HG03175 (cell line): ENCODE data around the gene OAF.
A peak's percentile ranks its signal among the peaks of the same experiment; 100 is the strongest.

ENCODE experiments used
- ATAC-seq: cut with Tn5 transposase; IDR thresholded peaks from one replicate; pipeline ENCODE4 v1.9.1; 2021; ENCODE audit warnings: mild to moderate bottlenecking, moderate library complexity; ENCODE audit not compliant: unreplicated experiment

Gene OAF

DNA sequence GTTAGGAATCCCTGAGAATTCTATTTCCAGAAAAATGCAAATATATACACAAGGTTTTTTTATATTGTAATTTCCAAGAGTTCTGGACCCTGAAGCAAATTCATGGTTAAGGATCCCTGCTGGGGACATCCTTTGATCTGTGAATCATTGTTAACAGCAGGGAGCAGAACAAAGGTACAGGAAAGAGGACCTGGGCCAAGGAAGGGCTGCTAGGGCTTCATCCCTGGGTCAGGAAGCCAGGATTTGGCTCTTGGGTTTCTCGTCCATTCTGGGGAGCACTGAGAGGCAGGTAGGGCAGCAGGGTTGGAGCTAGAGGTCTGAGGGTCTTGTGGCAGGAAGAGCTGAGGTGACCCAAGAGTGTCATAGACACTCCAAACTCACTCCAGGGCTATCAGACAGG is 10.2 kb upstream of the OAF start:
- ATAC-seq, result no peak

DNA sequence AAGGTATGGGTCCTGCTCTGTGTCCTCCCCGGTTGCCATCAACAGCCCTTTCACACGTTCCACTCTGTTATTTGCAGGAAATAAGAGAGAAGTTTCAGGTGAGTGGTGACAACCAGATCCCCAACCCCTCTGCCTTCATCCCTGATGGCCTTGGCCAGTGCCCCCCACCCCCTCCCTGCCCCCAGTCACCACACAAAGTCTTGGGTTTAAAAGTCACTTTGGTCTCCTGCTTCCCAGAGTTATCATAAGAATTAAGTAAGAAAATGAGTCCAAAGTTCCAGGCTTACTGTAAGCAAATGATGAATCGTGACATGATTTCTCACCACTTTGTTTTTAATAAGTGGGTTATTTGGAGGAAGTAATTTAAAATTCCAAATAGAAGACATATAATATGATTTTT is 9.2 kb upstream of the OAF start:
- no peak for ATAC-seq

DNA sequence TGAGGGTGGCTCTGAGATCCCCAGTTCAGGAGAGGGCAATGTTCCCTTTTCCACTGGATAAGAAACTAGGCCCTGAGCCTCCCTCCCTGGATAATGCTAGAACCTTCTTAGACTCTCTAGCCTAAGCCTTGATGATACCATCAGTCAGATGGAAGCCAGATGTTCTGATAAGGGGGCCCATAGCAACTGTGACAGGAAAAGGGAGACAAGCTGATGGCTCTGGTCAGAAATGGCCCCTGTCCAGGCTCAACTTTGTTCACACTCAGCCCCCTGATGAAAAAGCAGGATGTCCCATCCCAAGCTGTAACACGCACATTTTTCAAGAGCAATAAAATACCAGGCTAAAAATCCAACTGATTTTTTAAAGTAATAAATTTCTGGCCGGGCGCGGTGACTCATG is 7.2 kb upstream of the OAF start:
- no peak for ATAC-seq

DNA sequence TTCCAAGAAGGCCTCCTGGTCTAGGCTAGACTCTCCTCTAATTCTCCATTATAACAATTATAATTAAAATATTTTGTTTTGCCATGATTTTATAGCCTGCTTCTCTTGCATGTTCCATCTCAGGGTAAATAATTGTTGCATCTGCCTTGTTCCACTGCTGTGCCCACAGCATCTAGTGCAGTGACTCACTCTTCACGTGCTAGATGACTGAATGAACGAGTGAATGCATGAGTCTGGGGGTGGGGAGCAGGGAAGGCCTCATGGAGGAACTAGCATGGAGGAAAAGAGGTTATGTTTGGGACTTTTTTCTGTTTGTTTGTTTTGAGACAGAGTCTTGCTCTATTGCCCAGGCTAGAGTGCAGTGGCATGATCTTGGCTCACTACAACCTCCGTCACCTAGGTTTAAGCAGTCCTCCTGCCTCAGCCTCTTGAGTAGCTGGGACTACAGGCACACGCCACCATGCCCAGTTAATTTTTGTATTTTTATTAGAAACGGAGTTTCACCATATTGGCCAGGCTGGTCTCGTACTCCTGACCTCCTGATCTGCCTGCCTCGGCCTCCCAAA is 5.2 kb upstream of the OAF start:
- ATAC-seq, result no peak

DNA sequence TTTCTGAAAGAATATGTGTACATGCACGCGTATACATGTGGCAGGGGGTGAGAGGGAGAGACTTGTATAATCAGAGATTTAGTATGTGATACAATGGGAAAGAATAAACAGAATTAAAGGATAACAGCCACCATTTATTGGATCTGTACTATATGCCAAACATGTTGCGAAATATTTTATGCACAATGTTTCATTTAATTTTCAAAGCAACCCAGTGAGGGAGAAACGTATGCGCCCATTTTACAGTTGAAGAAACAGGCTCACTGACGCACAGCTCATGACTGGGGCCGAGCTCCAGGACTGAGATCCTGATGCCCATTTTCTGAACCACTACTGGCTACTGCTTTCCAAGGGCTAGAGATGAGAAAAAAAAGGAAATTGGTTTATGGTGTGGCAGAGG is 3.3 kb upstream of the OAF start:
- ATAC-seq, result no peak

DNA sequence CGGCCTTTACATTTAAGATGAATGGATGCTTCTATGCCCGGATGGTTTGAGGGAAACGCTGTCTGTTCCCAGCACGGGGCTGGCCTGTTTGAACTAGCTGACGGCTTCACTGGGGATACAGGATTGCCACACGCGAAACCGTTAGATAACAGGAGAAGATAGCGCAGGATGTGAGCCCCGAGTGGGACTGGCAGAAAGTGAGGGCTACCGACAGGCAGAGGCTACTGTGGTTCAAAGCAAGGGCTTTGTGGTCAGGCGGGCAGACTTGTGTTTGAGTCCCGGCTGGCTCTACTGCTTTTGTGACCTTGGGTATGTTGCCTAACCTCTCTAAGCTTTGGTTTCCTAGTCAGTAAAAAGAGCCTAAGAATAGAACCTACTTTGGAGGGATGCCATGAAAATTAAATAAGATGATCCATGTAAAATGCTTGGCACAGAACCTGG is 2.8 kb upstream of the OAF start:
- no peak for ATAC-seq

DNA sequence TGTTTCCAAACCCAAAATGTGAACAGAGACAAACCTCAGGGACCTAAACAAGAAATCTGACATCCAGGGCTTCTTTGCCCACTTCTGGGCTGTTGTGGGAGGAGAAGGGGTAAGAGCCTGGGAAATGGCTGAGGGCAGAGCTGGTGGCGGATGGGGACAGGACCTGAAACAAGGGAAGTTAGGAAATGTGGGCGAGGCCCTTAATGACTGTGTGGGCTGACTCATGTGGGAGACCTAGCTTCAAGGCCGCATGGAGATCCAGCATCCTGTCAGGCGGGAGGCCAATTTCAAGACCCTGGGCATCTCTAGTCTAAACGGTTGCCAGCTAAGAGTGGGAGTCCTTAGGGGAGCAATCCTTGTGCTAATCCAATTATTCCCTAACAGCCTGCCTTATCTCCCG is 2.1 kb upstream of the OAF start:
- ATAC-seq, result no peak

DNA sequence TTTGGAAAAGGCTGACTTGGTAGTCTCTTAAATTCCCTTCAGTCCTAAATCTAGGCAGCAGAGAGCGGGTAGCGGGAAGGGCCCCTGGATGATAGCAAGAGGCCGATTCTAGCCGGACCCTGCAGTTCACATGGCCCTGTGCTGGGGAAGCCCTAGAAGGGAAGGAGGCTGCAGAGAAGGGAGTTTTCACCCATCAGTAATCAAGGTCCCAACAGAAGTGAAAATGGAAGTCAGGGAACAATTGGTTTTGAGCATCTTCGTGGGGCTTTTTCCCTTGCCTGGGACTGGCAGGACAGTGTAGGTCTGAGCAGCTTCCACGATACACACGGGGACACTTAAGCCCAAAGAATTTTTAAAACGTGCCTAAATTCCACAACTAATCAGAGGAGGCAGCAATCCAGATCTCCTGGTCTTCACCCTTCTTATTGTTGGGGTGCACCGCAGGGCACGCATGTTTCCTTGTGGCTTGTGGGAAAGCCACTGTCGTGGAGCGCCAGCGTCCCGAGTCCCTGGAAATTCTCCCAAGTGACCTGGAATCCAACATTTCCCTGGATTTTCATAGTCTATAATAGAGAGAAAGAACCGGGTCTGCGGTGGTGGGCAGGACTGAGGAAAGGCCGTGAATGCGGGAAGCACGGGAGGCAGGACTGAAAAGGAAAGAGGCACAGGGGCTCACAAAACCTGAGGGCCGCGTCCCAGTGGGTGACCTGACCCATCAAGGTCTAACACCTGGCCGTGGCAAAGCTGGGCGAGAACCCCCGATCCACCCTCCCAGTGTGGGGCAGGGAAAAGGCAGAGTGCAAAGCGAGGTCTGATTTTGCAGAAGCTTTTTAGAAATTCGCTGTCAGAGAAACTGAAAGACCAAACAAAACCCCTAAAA is 846 bp upstream of the OAF start:
- ATAC-seq, result no peak

DNA sequence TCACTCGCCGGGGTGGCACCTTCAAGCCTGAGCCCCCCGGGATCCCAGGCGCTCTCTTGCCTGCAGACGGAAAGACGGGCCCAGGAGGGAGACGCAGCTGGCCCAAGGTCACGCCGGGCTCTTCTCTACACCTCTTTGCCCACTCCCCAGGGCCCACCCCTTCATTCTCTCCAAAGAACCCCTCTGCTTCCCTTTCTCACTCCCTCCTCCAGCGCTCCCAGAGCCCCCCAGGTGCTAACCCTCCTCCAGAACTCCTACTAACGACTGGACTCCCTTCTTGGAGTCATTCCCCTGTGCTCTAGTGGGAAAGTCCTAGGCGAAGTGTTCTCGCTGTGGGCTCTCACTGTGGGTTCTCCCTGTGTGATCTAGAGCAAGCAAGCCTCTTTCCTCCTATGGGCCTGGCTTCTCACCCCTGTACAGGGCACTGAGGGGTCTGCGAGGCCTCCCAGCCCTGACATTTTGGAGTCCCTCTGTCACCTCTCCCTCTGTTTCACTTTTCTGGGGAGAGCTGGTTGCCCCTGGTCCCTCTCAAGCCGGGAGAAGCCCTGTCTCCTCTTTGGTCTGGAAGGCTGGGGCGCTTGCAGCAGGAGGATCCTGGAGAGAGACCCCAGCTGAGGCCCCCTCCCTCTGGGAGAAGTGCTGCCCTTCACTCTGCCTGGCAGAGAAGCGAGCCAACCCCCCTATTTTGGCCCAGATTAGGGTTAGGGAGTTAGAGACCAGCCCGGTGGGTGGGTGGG is 858 bp downstream of the OAF start:
- peak; percentile 5 for ATAC-seq

DNA sequence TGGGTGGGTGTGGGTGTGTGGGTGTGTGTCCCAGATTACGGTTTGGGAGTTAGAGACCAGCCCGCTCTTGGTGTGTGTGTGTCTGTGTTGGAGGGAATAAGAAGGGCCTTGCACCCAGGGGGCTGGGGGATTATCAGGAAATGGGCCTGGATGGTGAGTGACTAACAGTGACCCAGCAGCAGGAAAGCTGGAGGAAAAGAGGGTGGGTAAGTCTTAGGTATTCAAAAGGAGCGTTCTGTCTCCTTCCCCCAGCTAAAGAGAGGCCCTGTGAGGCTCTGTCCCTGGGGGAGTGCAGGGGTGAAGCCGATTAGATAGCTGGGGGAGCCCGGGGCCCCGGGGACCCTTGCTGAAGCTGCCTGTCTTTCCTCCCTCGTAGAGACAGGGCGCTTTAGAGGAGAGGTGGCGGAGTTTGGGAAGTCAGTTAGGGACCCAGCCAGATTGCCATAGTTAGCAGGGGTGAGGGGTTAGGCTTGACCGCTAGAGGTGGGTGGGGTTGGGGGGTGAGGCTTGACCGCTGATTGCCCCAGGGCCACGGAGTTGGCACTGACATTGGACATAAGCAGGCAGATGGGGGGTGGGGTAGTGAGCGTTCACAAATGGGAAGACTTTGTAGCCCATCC is 1.5 kb downstream of the OAF start:
- no peak for ATAC-seq

DNA sequence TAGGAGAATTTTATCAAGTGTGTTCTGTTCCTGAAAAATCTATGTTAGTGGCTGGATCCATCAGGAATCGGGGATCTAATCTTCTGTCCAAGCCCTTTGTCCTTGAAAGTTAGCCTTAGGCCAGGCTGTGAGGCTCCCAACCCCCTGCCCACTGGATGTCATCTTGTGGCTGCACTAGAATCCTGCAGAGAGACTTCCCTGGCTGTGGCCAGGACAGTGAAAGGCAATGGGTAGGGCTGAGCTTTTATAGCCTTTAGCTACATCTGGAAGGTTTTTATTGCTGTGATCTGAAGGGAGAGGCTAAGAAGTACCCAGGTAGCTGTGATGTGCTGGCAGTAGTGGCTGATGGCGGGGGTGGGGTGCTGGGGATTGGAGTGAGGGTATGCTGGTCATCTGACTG is 2.1 kb downstream of the OAF start:
- no peak for ATAC-seq

DNA sequence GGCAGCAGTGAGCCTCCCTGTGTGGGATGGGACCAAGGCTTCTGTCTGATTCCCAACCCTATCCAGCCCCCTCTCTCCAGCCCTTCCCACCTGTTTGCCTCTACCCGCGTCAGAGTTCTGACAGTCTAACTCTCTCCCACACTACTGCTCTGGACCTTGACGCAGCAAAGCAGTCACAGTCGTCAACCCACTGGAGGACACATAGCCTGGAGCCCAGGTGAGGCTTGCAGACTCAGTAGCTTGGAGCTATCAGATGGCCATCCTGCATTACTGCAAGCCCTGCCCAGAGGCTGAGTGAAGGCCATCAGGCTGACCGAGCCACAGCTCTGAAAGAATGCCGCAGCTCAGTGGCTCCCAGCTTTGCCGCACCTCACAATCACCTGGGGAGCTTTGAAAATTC is 3.7 kb downstream of the OAF start:
- ATAC-seq, result no peak

DNA sequence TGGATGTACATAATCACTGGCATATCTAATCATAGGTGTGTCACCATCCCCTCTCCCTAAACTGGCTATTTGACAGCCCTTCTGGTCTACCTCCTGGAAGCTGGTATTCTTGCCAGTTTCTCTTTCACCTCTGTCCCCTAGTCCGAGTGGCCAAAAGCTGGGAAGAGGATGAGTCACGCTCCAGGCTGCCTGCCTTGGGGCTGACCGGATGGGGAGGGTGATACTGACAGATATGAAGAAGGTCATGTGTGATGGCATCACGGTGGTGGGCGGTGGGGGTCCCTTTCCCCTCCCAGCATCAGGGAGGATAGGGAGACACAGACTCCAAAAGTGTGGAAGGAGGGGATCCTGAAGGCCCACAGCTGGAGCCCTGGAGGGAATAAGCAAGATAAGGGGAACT is 4.8 kb downstream of the OAF start:
- ATAC-seq, result no peak

DNA sequence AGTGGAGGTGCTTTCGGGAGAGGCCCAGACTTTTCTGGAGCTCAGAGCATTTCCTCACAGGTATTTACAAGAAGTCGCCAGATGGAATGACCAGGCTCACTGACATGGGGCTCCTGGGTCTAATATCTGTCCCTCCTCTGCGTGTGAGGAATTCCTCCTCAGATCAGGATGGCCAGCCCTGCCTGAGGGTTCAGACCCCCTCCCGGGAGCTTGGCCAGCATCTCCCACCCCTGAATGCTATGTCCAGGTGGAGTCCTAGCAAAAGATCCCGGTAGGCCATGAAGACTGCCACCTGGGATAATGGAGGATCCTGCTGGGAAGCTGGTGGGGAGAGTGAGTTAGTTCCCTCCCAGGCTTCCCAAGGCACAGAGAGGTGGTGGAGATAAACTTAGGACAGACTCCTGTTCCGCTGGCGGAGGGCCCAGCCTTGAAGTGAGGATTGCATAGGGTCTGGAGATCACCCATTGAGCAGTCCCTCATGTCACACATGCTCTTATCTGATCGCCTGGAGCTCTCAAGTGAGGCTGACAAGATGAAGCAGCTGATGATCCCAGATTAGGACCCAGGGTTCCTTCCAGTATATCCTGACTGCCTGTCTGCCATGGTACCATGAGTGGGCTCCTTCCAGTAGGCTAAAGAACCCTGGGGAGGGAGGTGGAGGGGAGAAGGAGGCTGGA is 5.7 kb downstream of the OAF start:
- no peak for ATAC-seq

DNA sequence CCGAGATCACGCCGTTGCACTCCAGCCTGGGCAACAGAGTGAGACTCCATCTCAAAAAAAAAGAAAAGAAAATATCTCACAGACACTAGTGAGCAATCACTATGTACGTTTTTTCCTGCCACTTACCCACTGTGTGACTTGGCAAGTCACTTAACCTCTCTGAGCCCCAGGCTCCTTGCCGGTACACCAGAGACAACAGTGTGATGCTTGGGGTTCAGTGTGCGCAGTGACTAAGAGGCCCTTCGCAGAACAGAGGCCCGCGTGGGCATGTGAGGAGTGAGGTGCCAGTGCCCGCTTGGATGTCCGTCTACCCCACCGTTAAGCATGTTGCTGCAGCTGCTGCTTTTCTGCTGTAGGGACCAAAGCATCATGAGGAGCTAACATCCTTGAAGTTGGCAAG is 6.7 kb downstream of the OAF start:
- ATAC-seq, result no peak

DNA sequence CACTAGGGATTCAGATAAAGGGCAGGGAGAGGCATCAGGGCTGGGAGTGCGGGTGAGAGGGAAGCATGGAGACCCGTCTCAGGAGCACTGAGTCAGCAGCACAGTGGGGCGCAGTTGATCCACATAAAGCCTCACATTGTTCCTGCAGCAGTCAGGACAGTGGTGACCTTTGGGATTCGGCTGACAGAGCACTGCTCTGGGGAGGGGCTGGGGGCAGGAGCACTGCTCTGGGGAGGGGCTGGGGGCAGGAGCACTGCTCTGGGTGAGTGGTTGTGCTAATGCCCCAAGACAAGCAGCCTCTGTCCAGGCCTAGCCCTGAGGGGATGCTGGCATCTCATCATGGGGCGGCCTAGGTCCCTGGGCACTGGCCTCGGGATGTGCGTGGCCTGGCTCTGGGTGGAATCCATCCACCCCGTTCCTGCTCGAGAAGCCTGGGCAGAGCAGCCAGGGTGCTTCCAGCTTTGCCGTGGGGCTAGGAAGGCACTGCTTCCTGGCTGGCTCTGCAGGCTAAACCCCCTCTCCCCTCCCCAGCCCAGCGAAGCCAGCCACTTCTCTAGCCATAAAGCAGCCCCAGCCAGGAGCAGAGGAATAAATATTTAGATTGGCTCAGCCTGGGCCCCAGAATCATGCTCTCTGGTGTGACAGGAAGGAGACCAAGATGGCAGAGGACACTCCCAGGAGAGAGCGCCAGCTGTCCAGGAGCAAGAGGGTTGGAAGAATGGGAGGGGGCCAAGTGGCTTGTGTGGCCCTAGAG is 7.3 kb downstream of the OAF start:
- no peak for ATAC-seq

DNA sequence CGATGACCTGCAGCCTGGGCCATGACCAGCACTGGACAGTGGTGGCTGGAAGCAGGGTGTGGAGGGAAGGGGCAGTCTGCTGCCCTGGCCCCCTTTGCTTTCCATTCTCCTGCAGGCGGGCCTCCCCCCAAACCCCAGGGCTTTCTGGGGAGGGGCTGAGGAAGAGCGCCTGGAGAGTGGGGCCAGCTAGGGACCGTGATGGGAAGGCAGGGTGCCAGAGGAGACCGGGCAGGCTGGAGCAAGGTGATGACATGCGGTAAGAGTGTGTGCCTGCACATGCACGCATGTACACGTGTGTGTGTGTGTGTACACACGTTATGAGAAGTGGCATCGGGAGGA is 7.8 kb downstream of the OAF start:
- ATAC-seq, result no peak

DNA sequence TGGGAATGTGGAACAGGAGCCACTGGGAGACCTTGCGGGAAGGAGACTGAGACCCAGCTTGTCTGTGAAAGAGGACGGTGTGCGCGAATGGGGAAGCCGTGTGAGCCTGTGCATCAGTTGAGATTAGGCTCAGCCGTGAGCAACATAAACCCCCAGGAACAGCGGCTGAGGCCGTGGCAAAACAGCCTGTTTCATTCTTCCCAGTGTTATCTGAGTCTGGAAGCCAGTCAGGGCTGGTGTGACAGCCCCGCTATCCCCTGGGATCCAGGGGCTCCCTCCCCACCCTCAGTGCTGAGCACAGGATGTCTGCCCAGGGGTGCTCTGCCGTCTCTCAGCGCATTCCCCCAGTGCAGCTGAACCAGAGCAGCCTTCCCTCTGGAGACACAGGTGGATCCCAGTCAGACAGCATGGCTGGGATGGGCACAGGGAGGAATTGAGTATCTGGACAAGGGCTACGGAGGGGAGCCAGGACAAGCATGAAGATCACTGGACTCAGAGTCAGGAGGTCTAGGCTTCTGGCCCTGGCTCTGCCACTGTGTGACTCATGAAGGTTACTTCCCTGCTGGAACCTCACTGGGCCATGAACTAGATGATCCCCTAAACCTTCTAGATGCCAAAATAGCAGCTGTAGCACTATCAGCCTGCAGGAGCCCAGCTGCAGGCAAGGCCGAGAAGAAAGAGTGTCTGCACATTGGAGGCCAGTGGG is 8.6 kb downstream of the OAF start:
- no peak for ATAC-seq

DNA sequence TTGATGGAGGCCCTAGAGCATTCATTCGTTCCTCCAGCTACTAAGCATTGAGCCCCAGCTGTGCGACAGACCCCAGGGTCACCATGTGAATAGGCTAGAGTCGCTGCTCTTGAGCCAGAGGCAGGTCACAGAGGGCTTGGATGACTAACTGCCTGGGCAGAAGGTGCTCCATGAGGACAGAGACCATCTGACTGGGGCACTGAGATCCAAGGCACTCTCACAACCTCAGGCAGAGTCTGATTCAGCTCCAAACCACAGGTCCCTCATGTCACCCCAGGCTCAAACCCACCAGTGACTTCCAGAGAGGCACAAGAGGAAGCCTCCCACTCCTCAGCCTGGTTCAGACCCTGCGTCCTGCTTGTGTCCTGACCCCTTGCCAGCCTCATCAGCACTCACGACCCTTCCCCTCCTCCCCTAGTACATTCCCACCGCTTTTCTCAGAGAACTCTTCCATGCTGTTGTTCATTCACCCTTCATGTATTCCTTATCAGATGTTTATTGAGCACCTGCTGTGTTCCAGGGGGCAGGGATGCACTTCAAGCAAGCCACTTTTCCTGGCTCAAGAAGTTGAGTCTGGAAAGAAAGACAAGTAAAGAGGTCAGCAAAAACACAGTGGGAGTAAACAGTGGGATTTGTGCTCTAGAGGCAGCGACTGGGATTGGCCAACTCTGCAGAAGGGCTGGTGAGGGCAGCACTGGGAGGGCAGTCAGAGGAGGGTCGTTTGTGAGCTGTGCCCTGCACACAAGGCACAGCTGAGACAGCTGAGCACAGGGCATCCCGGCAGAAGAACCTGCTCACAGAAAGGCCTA is 9.3 kb downstream of the OAF start:
- no peak for ATAC-seq
